ENCODE data around the gene HASPIN. TPM values are rescaled to one million over a fixed set of nuclear protein-coding genes. Genes with fewer than 3 reads are reported as not detected.
A peak's percentile ranks its signal among the peaks of the same experiment; 100 is the strongest.

Gene HASPIN
- total and polyA plus RNA-seq, 9 of the 15 experiments (the other 6 are each of a cell fraction or from before 2014, with no cell fraction given), result 0.81 to 13.5 (median 9.9) TPM

GRCh38 chr17:3738562-3739295, 15.0 kb downstream of the HASPIN start:
- no peak overlapping the region for H3K4me2 ChIP-seq (ENCODE audit: insufficient read depth, low read length)
- H3K27me3 ChIP-seq (ENCODE audit: control insufficient read depth in 2 of 2, insufficient read depth in 2 of 2, low read length in 2 of 2), result peaks cover 0 to 6% of the 10 kb centered on the region in 2 experiments; a peak in 2 of 5 replicates
- H3K9ac ChIP-seq (ENCODE audit: insufficient read depth in 1 of 2, low read depth in 2 of 2, low read length in 2 of 2), result no peak overlapping the region
- H4K20me1 ChIP-seq (replicated peaks; ENCODE audit: control insufficient read depth, insufficient read depth, low read length), result no peaks in the 10 kb centered on the region
- in situ Hi-C loops (cut with MboI), result no loop called here
- H3K9me1 ChIP-seq (ENCODE audit: control insufficient read depth, insufficient read depth, low read length), result no peaks in the 10 kb centered on the region
- H3K79me2 ChIP-seq (ENCODE audit: control insufficient read depth, insufficient read depth, low read length), result no peaks in the 10 kb centered on the region
- ChIA-PET POLR2A (interaction anchor here (0.7 to 1.1 kb wide), 4 partner anchors 9 to 19 kb away, joined by 3 to 4 read pairs (median 3); partner anchors contain the start of gene HASPIN), CTCF (ENCODE audit: low intra/inter-chr PET ratio) (interaction anchor here (1.2 to 1.6 kb wide), 3 partner anchors 86 to 88 kb away, joined by 3 to 13 read pairs (median 3); no protein-coding TSS in a partner anchor)
- peaks cover 4 to 10% of the 10 kb centered on the region in 2 experiments; a peak in 2 of 5 replicates for H3K4me1 ChIP-seq (replicated peaks in 1 of 2; ENCODE audit: control insufficient read depth in 2 of 2, insufficient read depth in 2 of 2, low read length in 2 of 2)
- WGBS (ENCODE audit: insufficient coverage, low coverage, missing lambda C conversion rate), result 41% methylated on average over 14 of the region's 16 CpGs
- no TSS peak for BruUV-seq (replicated peaks)
- ATAC-seq (peak; percentile 69), FAIRE-seq (no peak), DNase-seq (ENCODE audit: extremely low read depth in 1 of 4, low spot score in 3 of 4) (peak in 3 of 4 experiments; percentile 28 to 39 (median 33))
- no peaks in the 10 kb centered on the region for H3K9me3 ChIP-seq (replicated peaks; ENCODE audit: control insufficient read depth, insufficient read depth, low read depth, low read length)
- peak overlapping the region; percentile 77; the same call in 1 of the 2 replicates for H2AFZ ChIP-seq (ENCODE audit: low read depth, low read length)
- TF ChIP-seq BHLHE40 (IDR thresholded peaks at IDR 0.05; ENCODE audit: low read length) (peak; percentile 76), PHB2 (IDR thresholded peaks at IDR 0.05; ENCODE audit: low read depth) (no peak), MEIS2 (IDR thresholded peaks at IDR 0.05; ENCODE audit: partially characterized antibody) (peak; percentile 36), DPF2 (IDR thresholded peaks at IDR 0.05) (no peak), MNT (conservative IDR thresholded peaks at IDR 0.05) (peak; percentile 49 to 70; a peak in 3 of 4 replicates), ZNF3 (CRISPR knock-in tag; IDR thresholded peaks at IDR 0.05) (no peak), E2F6 (IDR thresholded peaks at IDR 0.05; ENCODE audit: borderline replicate concordance in 1 of 2, extremely low read depth in 1 of 2, insufficient read depth in 1 of 2, insufficient read length in 1 of 2, low read depth in 1 of 2, low read length in 1 of 2, poor library complexity in 1 of 2, severe bottlenecking in 1 of 2) (peak in 1 of 2 experiments; percentile 33)
- H3K36me3 ChIP-seq (ENCODE audit: control insufficient read depth, insufficient read depth, low read length), result no peaks in the 10 kb centered on the region
- intact Hi-C loops (cut with micrococcal nuclease), result loop anchor here (10.0 kb wide), 2 partner anchors 166 to 336 kb away; no protein-coding TSS in a partner anchor
- H3K27ac ChIP-seq (ENCODE audit: extremely low read depth, low read depth, low read length), result no peak overlapping the region
- no peak overlapping the region for H3K4me3 ChIP-seq
